ENCODE results near the gene NFE2L2.

NFE2L2 gene

DNA sequence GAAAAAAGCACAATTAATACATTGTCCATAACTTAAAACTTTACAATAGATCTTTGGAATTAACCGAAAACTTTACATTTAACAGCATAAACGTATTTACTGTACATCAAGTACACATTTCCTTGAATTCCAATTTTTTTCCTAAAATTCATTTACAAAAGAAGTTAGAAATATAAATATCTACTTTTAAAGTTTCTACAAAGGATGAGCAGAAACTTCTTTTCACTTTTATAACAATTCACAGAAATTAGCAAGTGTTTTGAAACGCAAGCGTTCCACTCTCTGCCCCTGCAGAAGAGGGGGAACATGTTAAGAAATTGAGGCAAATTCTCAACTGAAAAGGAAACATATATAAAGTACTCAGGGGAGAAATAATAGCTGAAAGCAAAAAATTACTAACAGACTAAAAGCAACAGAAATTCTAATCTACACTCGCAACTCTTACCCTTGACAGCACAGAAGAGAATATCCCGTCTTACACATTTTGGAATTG, 1.5 kb downstream of the NFE2L2 start:
- ChIA-PET CTCF (interaction anchor here (0.6 to 3.1 kb wide), 6 partner anchors 8 to 1169 kb away, joined by 3 to 23 read pairs (median 4); no protein-coding TSS in a partner anchor), POLR2A (interaction anchor here (0.8 to 3.2 kb wide), 10 partner anchors 10 to 493 kb away, joined by 3 to 35 read pairs (median 5); partner anchors contain the start of genes AGPS and HNRNPA3)
- DNase-seq (ENCODE audit: extremely low spot score), result no peak
- TF ChIP-seq FOXK2 (IDR thresholded peaks at IDR 0.05), result no peak
- TF ChIP-seq TARDBP (IDR thresholded peaks at IDR 0.05), result no peak
- no peak for TF ChIP-seq ELF4 (IDR thresholded peaks at IDR 0.05)
- TF ChIP-seq SP1 (IDR thresholded peaks at IDR 0.05), result no peak
- TF ChIP-seq SUZ12 (IDR thresholded peaks at IDR 0.05), result no peak
- no peak for TF ChIP-seq NFRKB (IDR thresholded peaks at IDR 0.05)
- TF ChIP-seq FOXA1 (IDR thresholded peaks at IDR 0.05), result no peak
- TF ChIP-seq, protein P1, sequence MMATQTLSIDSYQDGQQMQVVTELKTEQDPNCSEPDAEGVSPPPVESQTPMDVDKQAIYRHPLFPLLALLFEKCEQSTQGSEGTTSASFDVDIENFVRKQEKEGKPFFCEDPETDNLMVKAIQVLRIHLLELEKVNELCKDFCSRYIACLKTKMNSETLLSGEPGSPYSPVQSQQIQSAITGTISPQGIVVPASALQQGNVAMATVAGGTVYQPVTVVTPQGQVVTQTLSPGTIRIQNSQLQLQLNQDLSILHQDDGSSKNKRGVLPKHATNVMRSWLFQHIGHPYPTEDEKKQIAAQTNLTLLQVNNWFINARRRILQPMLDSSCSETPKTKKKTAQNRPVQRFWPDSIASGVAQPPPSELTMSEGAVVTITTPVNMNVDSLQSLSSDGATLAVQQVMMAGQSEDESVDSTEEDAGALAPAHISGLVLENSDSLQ (IDR thresholded peaks at IDR 0.05), result no peak
- TF ChIP-seq ZNF384 (IDR thresholded peaks at IDR 0.05), result no peak
- no peak for TF ChIP-seq CTBP1 (IDR thresholded peaks at IDR 0.05; ENCODE audit: borderline replicate concordance)
- no peak for TF ChIP-seq L3MBTL2 (conservative IDR thresholded peaks at IDR 0.05)
- TF ChIP-seq BHLHE40 (IDR thresholded peaks at IDR 0.05; ENCODE audit: borderline replicate concordance), result no peak
- TF ChIP-seq FOXM1 (IDR thresholded peaks at IDR 0.05; ENCODE audit: borderline replicate concordance), result no peak
- TF ChIP-seq ARNT (IDR thresholded peaks at IDR 0.05), result no peak

- ChIA-PET POLR2A (no interaction called here), CTCF (no interaction called here)
- TF ChIP-seq SP1 (IDR thresholded peaks at IDR 0.05) (no peak), FOXA1 (IDR thresholded peaks at IDR 0.05) (no peak), FOXK2 (IDR thresholded peaks at IDR 0.05) (no peak), LEF1 (IDR thresholded peaks at IDR 0.05; ENCODE audit: borderline replicate concordance) (no peak), HDGF (IDR thresholded peaks at IDR 0.05; ENCODE audit: borderline replicate concordance) (no peak), ARNT (IDR thresholded peaks at IDR 0.05) (no peak), BHLHE40 (IDR thresholded peaks at IDR 0.05; ENCODE audit: borderline replicate concordance) (no peak)
- TF ChIP-seq, protein P1 (IDR thresholded peaks at IDR 0.05), result no peak
- DNase-seq (ENCODE audit: extremely low spot score), result no peak
These were observed 2.4 kb downstream of the NFE2L2 start for GRCh38 chr2:177262092-177262491.

DNA sequence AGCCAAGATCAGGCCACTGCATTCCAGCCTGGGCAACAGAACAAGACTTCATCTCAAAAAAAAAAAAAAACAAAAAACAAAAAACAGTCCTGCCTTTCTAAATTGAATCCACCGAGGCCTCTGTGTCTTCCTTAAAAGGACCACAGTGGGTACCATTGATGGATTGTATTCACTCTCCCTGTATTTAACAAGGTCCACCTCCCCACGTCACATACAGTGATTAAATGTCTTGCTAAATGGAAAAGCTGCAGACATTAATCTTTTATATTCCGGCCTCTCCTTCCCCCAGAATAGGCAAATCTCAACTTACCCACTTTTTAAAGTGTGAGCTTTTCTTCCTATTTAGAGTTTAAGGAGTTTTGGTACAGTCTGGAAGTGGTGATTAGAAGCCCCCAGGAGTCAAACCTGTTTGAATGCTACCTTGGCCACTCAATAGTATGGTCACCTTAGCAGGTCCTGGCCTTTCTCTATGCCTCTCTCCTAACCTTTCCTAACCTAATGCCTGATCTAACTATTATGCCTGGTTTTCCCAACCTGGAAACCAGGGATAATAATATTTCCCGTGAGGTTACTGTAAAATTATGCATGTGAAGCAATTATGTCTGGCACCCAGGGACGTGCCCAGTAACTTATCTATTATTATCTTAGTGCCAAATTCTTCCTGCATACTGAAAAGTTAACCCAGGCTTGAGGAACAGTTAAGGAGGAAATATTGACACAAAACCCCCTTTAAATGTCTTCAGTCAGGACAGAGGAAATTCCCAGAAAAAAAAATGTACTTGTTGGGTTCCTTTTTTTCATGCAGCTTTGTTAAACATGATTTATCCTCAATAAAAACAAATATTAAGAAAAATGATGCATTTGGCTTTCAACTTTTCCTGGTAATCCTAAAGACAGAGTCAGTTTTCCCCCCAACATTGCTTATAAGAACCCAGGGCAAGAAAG, 3.1 kb downstream of the NFE2L2 start:
- DNase-seq (ENCODE audit: extremely low spot score), result no peak
- ChIA-PET CTCF (interaction anchor here (0.7 to 1.2 kb wide), 2 partner anchors 9 to 12 kb away, joined by 3 read pairs; no protein-coding TSS in a partner anchor), POLR2A (no interaction called here)
- no peak for TF ChIP-seq FOXM1 (IDR thresholded peaks at IDR 0.05; ENCODE audit: borderline replicate concordance)
- TF ChIP-seq ZNF384 (IDR thresholded peaks at IDR 0.05), result no peak
- TF ChIP-seq HDGF (IDR thresholded peaks at IDR 0.05; ENCODE audit: borderline replicate concordance), result no peak
- TF ChIP-seq ELF4 (IDR thresholded peaks at IDR 0.05), result no peak
- no peak for TF ChIP-seq SP1 (IDR thresholded peaks at IDR 0.05)
- TF ChIP-seq BHLHE40 (IDR thresholded peaks at IDR 0.05; ENCODE audit: borderline replicate concordance), result no peak
- TF ChIP-seq LEF1 (IDR thresholded peaks at IDR 0.05; ENCODE audit: borderline replicate concordance), result no peak
- no peak for TF ChIP-seq FOXA1 (IDR thresholded peaks at IDR 0.05)
- TF ChIP-seq CTBP1 (IDR thresholded peaks at IDR 0.05; ENCODE audit: borderline replicate concordance), result no peak
- no peak for TF ChIP-seq FOXK2 (IDR thresholded peaks at IDR 0.05)
- TF ChIP-seq SUZ12 (IDR thresholded peaks at IDR 0.05), result no peak
- TF ChIP-seq, protein P1 (IDR thresholded peaks at IDR 0.05), result no peak
- TF ChIP-seq TARDBP (IDR thresholded peaks at IDR 0.05), result no peak
- no peak for TF ChIP-seq ARNT (IDR thresholded peaks at IDR 0.05)
- no peak for TF ChIP-seq NFRKB (IDR thresholded peaks at IDR 0.05)
- TF ChIP-seq L3MBTL2 (conservative IDR thresholded peaks at IDR 0.05), result no peak

DNA sequence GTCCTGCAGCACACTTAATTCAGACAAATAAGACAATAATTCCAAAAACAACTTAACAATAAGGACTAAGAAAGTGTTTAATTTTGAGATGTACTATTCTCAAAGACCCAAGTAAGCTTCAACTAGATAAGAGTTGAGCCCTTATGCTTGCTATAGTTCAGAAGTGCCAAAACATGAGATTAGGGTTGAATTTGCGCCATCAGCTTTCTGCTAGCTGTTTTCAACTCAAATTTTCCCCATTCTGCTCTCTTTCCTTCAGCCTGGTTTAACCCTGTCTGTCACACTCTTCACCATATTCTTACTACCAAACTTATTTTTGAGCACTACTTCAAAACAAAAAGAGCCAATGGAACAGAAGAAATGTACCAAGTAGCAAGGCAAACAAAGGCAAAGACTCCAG, 4.1 kb downstream of the NFE2L2 start:
- no peak for TF ChIP-seq FOXA1 (IDR thresholded peaks at IDR 0.05)
- DNase-seq (ENCODE audit: extremely low spot score), result no peak
- POLR2A ChIA-PET, result no interaction called here
- CTCF ChIA-PET, result interaction anchor here (1.2 kb wide), 1 partner anchor 13 kb away, joined by 3 read pairs; no protein-coding TSS in a partner anchor

DNA sequence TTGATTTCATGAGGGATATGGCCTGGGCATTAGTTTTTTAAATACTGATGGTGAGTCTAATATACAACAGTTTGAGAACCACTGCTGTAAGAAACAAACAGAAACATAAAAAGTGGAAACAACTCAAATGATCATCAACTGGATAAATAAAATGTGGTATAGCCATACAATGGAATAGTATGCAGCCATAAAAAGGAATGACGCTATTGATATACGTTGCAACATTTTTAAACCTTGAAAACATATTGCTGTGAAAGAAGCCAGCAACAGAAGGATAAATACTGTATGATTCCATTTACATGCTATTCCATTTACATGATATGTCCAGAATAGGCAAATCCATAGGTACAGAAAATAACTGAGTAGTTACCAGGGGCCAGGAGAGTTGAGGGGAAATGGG, 6.5 kb downstream of the NFE2L2 start:
- CTCF ChIA-PET, result no interaction called here
- POLR2A ChIA-PET, result no interaction called here
- no peak for DNase-seq (ENCODE audit: extremely low spot score)
- TF ChIP-seq LEF1 (IDR thresholded peaks at IDR 0.05; ENCODE audit: borderline replicate concordance), result no peak
- no peak for TF ChIP-seq FOXK2 (IDR thresholded peaks at IDR 0.05)
- TF ChIP-seq ARNT (IDR thresholded peaks at IDR 0.05), result no peak
- no peak for TF ChIP-seq NFRKB (IDR thresholded peaks at IDR 0.05)
- TF ChIP-seq ZNF384 (IDR thresholded peaks at IDR 0.05), result no peak
- no peak for TF ChIP-seq L3MBTL2 (conservative IDR thresholded peaks at IDR 0.05)
- no peak for TF ChIP-seq TARDBP (IDR thresholded peaks at IDR 0.05)

DNA sequence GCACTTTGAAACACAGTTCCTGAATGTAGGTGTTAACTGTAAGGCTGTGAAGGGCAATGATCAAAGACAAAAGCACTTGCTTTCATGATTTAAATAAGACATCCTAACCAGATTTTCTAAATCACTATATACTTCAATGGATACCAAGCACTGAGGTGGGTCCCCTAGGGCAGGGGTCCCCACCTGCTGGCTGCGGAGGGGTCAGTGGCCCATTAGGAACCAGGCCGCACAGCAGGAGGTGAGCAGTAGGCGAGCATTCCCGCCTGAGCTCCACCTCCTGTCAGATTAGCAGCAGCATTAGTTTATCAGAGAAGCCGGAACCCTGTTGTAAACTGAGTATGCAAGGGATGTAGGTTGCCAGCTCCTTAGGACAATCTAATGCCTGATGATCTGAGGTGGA, 7.1 kb downstream of the NFE2L2 start:
- ChIA-PET CTCF (no interaction called here), POLR2A (no interaction called here)
- TF ChIP-seq FOXK2 (IDR thresholded peaks at IDR 0.05) (no peak), FOXA1 (IDR thresholded peaks at IDR 0.05) (no peak), ZNF384 (IDR thresholded peaks at IDR 0.05) (no peak), FOXM1 (IDR thresholded peaks at IDR 0.05; ENCODE audit: borderline replicate concordance) (no peak), CTBP1 (IDR thresholded peaks at IDR 0.05; ENCODE audit: borderline replicate concordance) (no peak), BHLHE40 (IDR thresholded peaks at IDR 0.05; ENCODE audit: borderline replicate concordance) (no peak)
- TF ChIP-seq, protein P1 (IDR thresholded peaks at IDR 0.05), result no peak
- DNase-seq (ENCODE audit: extremely low spot score), result no peak

Data from HEK293T (cell line).